Osteoblast (primary cell): Measurements from ENCODE around the gene HAX1. TPM values are rescaled to one million over a fixed set of nuclear protein-coding genes. Genes with fewer than 3 reads are reported as not detected.

Source experiments
- DNase-seq: peaks from one replicate; pipeline ENCODE4 v3.0.0; 2011; ENCODE audit warnings: low spot score, mixed read lengths; ENCODE audit not compliant: insufficient read length; ENCODE audit errors: missing footprints
- H2AFZ ChIP-seq: 2 replicates; pipeline ENCODE4 v1.6.0; 2011; ENCODE audit warnings: mild to moderate bottlenecking, low read length
- H3K27ac ChIP-seq: 2 replicates; pipeline ENCODE4 v1.5.1; 2011; ENCODE audit warnings: mild to moderate bottlenecking, low read depth, low read length, moderate library complexity
- H3K27me3 ChIP-seq: 2 replicates; pipeline ENCODE4 v1.6.0; 2012; ENCODE audit warnings: mild to moderate bottlenecking, control low read depth, inconsistent platforms, low read length, moderate library complexity; ENCODE audit not compliant: insufficient read depth
- H3K36me3 ChIP-seq: 2 replicates; pipeline ENCODE4 v1.5.1; 2011; ENCODE audit warnings: mild to moderate bottlenecking, low read length, control low read depth, moderate library complexity; ENCODE audit not compliant: insufficient read depth
- H3K4me1 ChIP-seq: 2 replicates; pipeline ENCODE4 v1.5.1; 2011; ENCODE audit warnings: mild to moderate bottlenecking, low read length, control low read depth, moderate library complexity; ENCODE audit not compliant: insufficient read depth
- H3K4me2 ChIP-seq: 2 replicates; pipeline ENCODE4 v1.6.0; 2011; ENCODE audit warnings: mild to moderate bottlenecking, low read length; ENCODE audit not compliant: insufficient read depth
- H3K4me3 ChIP-seq: fragments of 200-600 bp; sonication (generic); 3 replicates; pipeline ENCODE4 v1.5.1; 2012; ENCODE audit warnings: mild to moderate bottlenecking, low read length, inconsistent platforms; ENCODE audit not compliant: insufficient read depth
- H3K79me2 ChIP-seq: 2 replicates; pipeline ENCODE4 v1.6.0; 2012; ENCODE audit warnings: mild to moderate bottlenecking, low read length, control low read depth, inconsistent platforms; ENCODE audit not compliant: insufficient read depth
- H3K9me3 ChIP-seq: 2 replicates; pipeline ENCODE4 v1.5.1; 2011; ENCODE audit warnings: low read depth, low read length, control low read depth
- H4K20me1 ChIP-seq: 2 replicates; pipeline ENCODE4 v1.6.0; 2012; ENCODE audit warnings: mild to moderate bottlenecking, low read length, control low read depth; ENCODE audit not compliant: insufficient read depth
- small RNA-seq: library from RNA; depleted of rRNA; stranded (forward); fragments of <200 nt; gene quantifications from one replicate; pipeline ENCODE3, GENCODE V24; 2012
- total RNA-seq: library from RNA; depleted of rRNA; stranded (reverse); fragments of >200 nt; gene quantifications from 2 replicates; pipeline ENCODE4 v1.2.3, GENCODE V29; 2012
- TF ChIP-seq, protein P1 (sequence below): IDR thresholded peaks from 2 replicates; pipeline ENCODE4 v1.5.1; 2011; ENCODE audit warnings: mild to moderate bottlenecking, low read depth, low read length, moderate library complexity; ENCODE audit errors: extremely low read depth

HAX1 gene
- total RNA-seq, 1 donor, result 152 TPM

DNA sequence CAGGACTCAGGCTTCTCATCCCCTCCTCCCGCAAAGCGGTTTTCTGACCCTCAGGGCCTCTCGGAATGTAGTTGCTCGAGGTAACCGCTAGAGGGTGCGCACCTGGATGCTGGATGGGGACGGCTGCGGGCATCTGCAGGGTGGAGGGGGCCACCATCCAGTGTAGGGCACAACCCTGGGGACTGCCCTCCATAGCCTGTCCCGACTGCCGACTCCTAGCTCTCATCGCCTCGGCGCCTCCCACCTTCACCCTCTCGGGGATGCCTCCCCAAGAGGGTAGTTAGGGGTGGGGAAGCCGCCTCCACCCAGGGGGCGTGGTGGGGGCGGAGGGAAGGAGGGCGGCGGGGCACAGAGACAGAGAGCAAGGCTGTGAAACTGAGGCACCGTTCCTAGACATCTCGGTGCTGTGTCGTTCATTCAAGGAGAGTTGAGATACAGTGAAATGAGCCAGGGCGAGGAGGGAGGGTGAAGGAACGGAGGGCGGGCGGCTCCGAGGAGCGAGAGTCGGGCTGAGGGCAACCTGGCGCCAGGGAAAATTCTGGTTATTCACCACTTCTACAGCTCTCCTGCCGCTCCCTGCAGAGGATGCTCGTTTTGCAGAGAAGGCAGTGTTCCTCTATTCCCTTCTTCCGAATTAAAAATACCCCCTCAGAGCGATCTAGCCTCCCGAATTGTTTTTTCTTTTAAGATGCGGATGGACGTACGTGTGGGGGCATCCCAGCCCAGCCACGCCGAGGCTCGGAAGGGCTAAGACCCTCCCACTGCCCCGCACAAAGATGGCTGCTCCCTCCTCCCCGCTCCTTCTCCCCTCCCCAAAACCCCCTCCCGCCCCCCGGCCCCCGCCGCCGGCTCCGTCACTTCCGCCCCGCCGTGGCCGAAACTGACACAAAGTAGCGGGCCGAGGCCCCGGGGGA is 52.5 kb downstream of the HAX1 start, which contains the start of gene ATP8B2:
TSS of gene ATP8B2 (plus strand) at position 857 of the 914 bp plus-strand sequence. CDS start 2,617 bp downstream, outside the sequence.
- H3K27ac ChIP-seq, result peak within 1 kb of the TSS; percentile 100
- peaks cover 26% of the 10 kb centered on the region for H3K79me2 ChIP-seq
- H3K4me2 ChIP-seq, result peak within 1 kb of the TSS; percentile 98
- no peaks in the 10 kb centered on the region for H3K9me3 ChIP-seq
- peaks cover 31% of the 10 kb centered on the region for H3K4me1 ChIP-seq
- peak; percentile 93 for DNase-seq
- H2AFZ ChIP-seq, result peak within 1 kb of the TSS; percentile 94
- H3K27me3 ChIP-seq, result peaks cover 15% of the 10 kb centered on the region
- H3K4me3 ChIP-seq, result peak within 1 kb of the TSS; percentile 83
- H3K36me3 ChIP-seq, result peaks cover 5% of the 10 kb centered on the region
- peaks cover 12% of the 10 kb centered on the region for H4K20me1 ChIP-seq
- TF ChIP-seq, protein P1, sequence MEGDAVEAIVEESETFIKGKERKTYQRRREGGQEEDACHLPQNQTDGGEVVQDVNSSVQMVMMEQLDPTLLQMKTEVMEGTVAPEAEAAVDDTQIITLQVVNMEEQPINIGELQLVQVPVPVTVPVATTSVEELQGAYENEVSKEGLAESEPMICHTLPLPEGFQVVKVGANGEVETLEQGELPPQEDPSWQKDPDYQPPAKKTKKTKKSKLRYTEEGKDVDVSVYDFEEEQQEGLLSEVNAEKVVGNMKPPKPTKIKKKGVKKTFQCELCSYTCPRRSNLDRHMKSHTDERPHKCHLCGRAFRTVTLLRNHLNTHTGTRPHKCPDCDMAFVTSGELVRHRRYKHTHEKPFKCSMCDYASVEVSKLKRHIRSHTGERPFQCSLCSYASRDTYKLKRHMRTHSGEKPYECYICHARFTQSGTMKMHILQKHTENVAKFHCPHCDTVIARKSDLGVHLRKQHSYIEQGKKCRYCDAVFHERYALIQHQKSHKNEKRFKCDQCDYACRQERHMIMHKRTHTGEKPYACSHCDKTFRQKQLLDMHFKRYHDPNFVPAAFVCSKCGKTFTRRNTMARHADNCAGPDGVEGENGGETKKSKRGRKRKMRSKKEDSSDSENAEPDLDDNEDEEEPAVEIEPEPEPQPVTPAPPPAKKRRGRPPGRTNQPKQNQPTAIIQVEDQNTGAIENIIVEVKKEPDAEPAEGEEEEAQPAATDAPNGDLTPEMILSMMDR, result peak; percentile 87

Small RNA genes lying within 50 kb of the gene (small RNA-seq; reads per million reads assigned to genes)
- gene RF00273 (not detected), gene RNU6-121P (not detected), gene RNU6-239P (not detected), gene SNORA58B (not detected)

Other genes starting within 250 kb of the HAX1 start
- gene NUP210L, start 117.6 kb upstream of the HAX1 start, total RNA-seq, result under 0.01 TPM in 2 replicates
- 299 and 306 TPM in 2 replicates for gene TPM3, start 80.5 kb upstream of the HAX1 start, total RNA-seq
- gene CFAP141, start 66.3 kb upstream of the HAX1 start, total RNA-seq, result not detected in 2 replicates
- 88.3 and 98.1 TPM in 2 replicates for gene UBAP2L, start 51.7 kb upstream of the HAX1 start, total RNA-seq
- not detected in 2 replicates for gene AQP10, start 48.5 kb downstream of the HAX1 start, total RNA-seq
- gene ATP8B2, start 52.9 kb downstream of the HAX1 start, total RNA-seq, result 146 and 162 TPM in 2 replicates
- gene IL6R, start 132.7 kb downstream of the HAX1 start, total RNA-seq, result 5.3 and 8.0 TPM in 2 replicates
- gene TDRD10, start 229.6 kb downstream of the HAX1 start, total RNA-seq, result not detected in 2 replicates
- not detected in 2 replicates for gene SHE, start 229.8 kb downstream of the HAX1 start, total RNA-seq